Activated CD4-positive, alpha-beta T cell treated with anti-CD3 and anti-CD28 coated beads, Interleukin-2, amount 10 ng/mL, durations not matched to agents 7 days and 5 days (primary cell): ENCODE measurements around the gene OPCML. TPM values are rescaled to one million over a fixed set of nuclear protein-coding genes. Genes with fewer than 3 reads are reported as not detected.

Experiments
- CTCF ChIA-PET: fragments of 350-600 bp; sonication (Branson Sonifier 250); formaldehyde crosslinking; loops from one replicate; lab custom pipeline; 2021; ENCODE audit warnings: antibody characterized with exemption; lab: Charles Lee
- POLR2A ChIA-PET: fragments of 350-600 bp; sonication (Branson Sonifier 250); formaldehyde crosslinking; loops from one replicate; lab custom pipeline; 2021; ENCODE audit warnings: antibody characterized with exemption; lab: Charles Lee
- DNase-seq: peaks from one replicate; pipeline ENCODE4 v3.0.0-alpha.2; 2020
- H3K27ac Mint-ChIP-seq: one replicate; pipeline ENCODE4 v1.8.0; 2021; ENCODE audit warnings: mild to moderate bottlenecking, moderate library complexity, mixed read lengths
- H3K27me3 Mint-ChIP-seq: one replicate; pipeline ENCODE4 v1.8.0; 2021; ENCODE audit warnings: mixed read lengths
- H3K36me3 Mint-ChIP-seq: one replicate; pipeline ENCODE4 v1.8.0; 2021; ENCODE audit warnings: low read depth, mixed read lengths
- H3K4me1 Mint-ChIP-seq: one replicate; pipeline ENCODE4 v1.8.0; 2021; ENCODE audit warnings: mixed read lengths
- H3K4me3 Mint-ChIP-seq: one replicate; pipeline ENCODE4 v1.8.0; 2021; ENCODE audit warnings: mild to moderate bottlenecking, moderate library complexity, mixed read lengths
- H3K9me3 Mint-ChIP-seq: one replicate; pipeline ENCODE4 v1.8.0; 2021; ENCODE audit warnings: mixed read lengths
- total RNA-seq, 2 experiments: library from RNA; stranded (reverse); gene quantifications; one replicate each; pipeline ENCODE4 v1.2.3, GENCODE V29; 2021

Gene OPCML
- total RNA-seq, 2 experiments from 2014 or later: not detected

GRCh38 chr11:132588366-132588765 is 943.9 kb downstream of the OPCML start:
- Mint-ChIP-seq H3K27me3 (no peaks in the 10 kb centered on the region), H3K4me1 (no peaks in the 10 kb centered on the region), H3K36me3 (no peaks in the 10 kb centered on the region), H3K9me3 (peaks cover 5% of the 10 kb centered on the region), H3K4me3 (no peak overlapping the region), H3K27ac (no peak overlapping the region)
- ChIA-PET POLR2A (no interaction called here), CTCF (no interaction called here)
- DNase-seq: no peak

- no peak for DNase-seq
- no peak overlapping the region for H3K27ac Mint-ChIP-seq
- no peaks in the 10 kb centered on the region for H3K36me3 Mint-ChIP-seq
- ChIA-PET CTCF (no interaction called here), POLR2A (no interaction called here)
- H3K4me3 Mint-ChIP-seq: no peak overlapping the region
- no peaks in the 10 kb centered on the region for H3K27me3 Mint-ChIP-seq
- peaks cover 2% of the 10 kb centered on the region for H3K9me3 Mint-ChIP-seq
- no peaks in the 10 kb centered on the region for H3K4me1 Mint-ChIP-seq
Observed at GRCh38 chr11:132587716-132588115, 944.6 kb downstream of the OPCML start.

- no peak for DNase-seq
- Mint-ChIP-seq H3K27me3 (no peaks in the 10 kb centered on the region), H3K27ac (no peak overlapping the region), H3K36me3 (no peaks in the 10 kb centered on the region), H3K4me3 (no peak overlapping the region), H3K9me3 (peaks cover 2% of the 10 kb centered on the region), H3K4me1 (no peaks in the 10 kb centered on the region)
- ChIA-PET POLR2A (interaction anchor here (0.5 kb wide), 1 partner anchor 298 kb away, joined by 3 read pairs; no protein-coding TSS in a partner anchor), CTCF (no interaction called here)
Observed at GRCh38 chr11:132586801-132587200, 945.5 kb downstream of the OPCML start.

- Mint-ChIP-seq H3K4me1 (no peaks in the 10 kb centered on the region), H3K4me3 (no peak overlapping the region), H3K36me3 (no peaks in the 10 kb centered on the region), H3K27me3 (no peaks in the 10 kb centered on the region), H3K27ac (no peak overlapping the region), H3K9me3 (no peaks in the 10 kb centered on the region)
- ChIA-PET CTCF (no interaction called here), POLR2A (no interaction called here)
- DNase-seq: no peak
Observed at GRCh38 chr11:132579634-132580327, 952.5 kb downstream of the OPCML start.

GRCh38 chr11:132579136-132579535 is 953.2 kb downstream of the OPCML start:
- Mint-ChIP-seq H3K27ac (no peak overlapping the region), H3K4me1 (no peaks in the 10 kb centered on the region), H3K9me3 (no peaks in the 10 kb centered on the region), H3K4me3 (no peak overlapping the region), H3K27me3 (no peaks in the 10 kb centered on the region), H3K36me3 (no peaks in the 10 kb centered on the region)
- POLR2A ChIA-PET: no interaction called here
- DNase-seq: no peak
- CTCF ChIA-PET: no interaction called here

- no peak for DNase-seq
- CTCF ChIA-PET: no interaction called here
- Mint-ChIP-seq H3K36me3 (no peaks in the 10 kb centered on the region), H3K4me3 (no peak overlapping the region), H3K9me3 (no peaks in the 10 kb centered on the region), H3K27ac (no peak overlapping the region), H3K4me1 (no peaks in the 10 kb centered on the region), H3K27me3 (no peaks in the 10 kb centered on the region)
- POLR2A ChIA-PET: no interaction called here
Observed at GRCh38 chr11:132578580-132578979, 953.7 kb downstream of the OPCML start.

- no peak for DNase-seq
- ChIA-PET CTCF (no interaction called here), POLR2A (no interaction called here)
- Mint-ChIP-seq H3K27me3 (no peaks in the 10 kb centered on the region), H3K36me3 (no peaks in the 10 kb centered on the region), H3K9me3 (no peaks in the 10 kb centered on the region), H3K27ac (no peak overlapping the region), H3K4me3 (no peak overlapping the region), H3K4me1 (no peaks in the 10 kb centered on the region)
Observed at GRCh38 chr11:132576706-132577105, 955.6 kb downstream of the OPCML start.

GRCh38 chr11:132564091-132564885 is 968.0 kb downstream of the OPCML start:
- ChIA-PET POLR2A (no interaction called here), CTCF (no interaction called here)
- no peak overlapping the region for H3K27ac Mint-ChIP-seq
- H3K9me3 Mint-ChIP-seq: peaks cover 5% of the 10 kb centered on the region
- H3K4me1 Mint-ChIP-seq: no peaks in the 10 kb centered on the region
- no peaks in the 10 kb centered on the region for H3K36me3 Mint-ChIP-seq
- H3K4me3 Mint-ChIP-seq: no peak overlapping the region
- DNase-seq: no peak
- H3K27me3 Mint-ChIP-seq: no peaks in the 10 kb centered on the region

GRCh38 chr11:132563050-132563449 is 969.3 kb downstream of the OPCML start:
- Mint-ChIP-seq H3K27me3 (no peaks in the 10 kb centered on the region), H3K27ac (no peak overlapping the region), H3K9me3 (peaks cover 3% of the 10 kb centered on the region), H3K4me3 (no peak overlapping the region), H3K4me1 (no peaks in the 10 kb centered on the region), H3K36me3 (no peaks in the 10 kb centered on the region)
- ChIA-PET CTCF (interaction anchor here (0.6 kb wide), 1 partner anchor 281 kb away, joined by 3 read pairs; no protein-coding TSS in a partner anchor), POLR2A (no interaction called here)
- no peak for DNase-seq

GRCh38 chr11:132561937-132562336 is 970.4 kb downstream of the OPCML start:
- ChIA-PET POLR2A (no interaction called here), CTCF (interaction anchor here (0.6 kb wide), 1 partner anchor 10 kb away, joined by 3 read pairs; no protein-coding TSS in a partner anchor)
- no peaks in the 10 kb centered on the region for H3K36me3 Mint-ChIP-seq
- H3K27ac Mint-ChIP-seq: no peak overlapping the region
- no peak overlapping the region for H3K4me3 Mint-ChIP-seq
- no peaks in the 10 kb centered on the region for H3K4me1 Mint-ChIP-seq
- H3K27me3 Mint-ChIP-seq: no peaks in the 10 kb centered on the region
- no peak for DNase-seq
- no peaks in the 10 kb centered on the region for H3K9me3 Mint-ChIP-seq

- H3K27ac Mint-ChIP-seq: no peak overlapping the region
- no peaks in the 10 kb centered on the region for H3K9me3 Mint-ChIP-seq
- H3K4me3 Mint-ChIP-seq: no peak overlapping the region
- no peaks in the 10 kb centered on the region for H3K4me1 Mint-ChIP-seq
- H3K27me3 Mint-ChIP-seq: no peaks in the 10 kb centered on the region
- CTCF ChIA-PET: no interaction called here
- DNase-seq: no peak
- H3K36me3 Mint-ChIP-seq: no peaks in the 10 kb centered on the region
- POLR2A ChIA-PET: no interaction called here
Observed at GRCh38 chr11:132559331-132560036, 972.8 kb downstream of the OPCML start.

GRCh38 chr11:132556316-132556715 is 976.0 kb downstream of the OPCML start:
- no peak overlapping the region for H3K4me3 Mint-ChIP-seq
- no peak overlapping the region for H3K27ac Mint-ChIP-seq

GRCh38 chr11:132555617-132556016 is 976.7 kb downstream of the OPCML start:
- Mint-ChIP-seq H3K36me3 (no peaks in the 10 kb centered on the region), H3K27ac (no peak overlapping the region), H3K9me3 (peaks cover 11% of the 10 kb centered on the region), H3K27me3 (no peaks in the 10 kb centered on the region), H3K4me3 (no peak overlapping the region), H3K4me1 (no peaks in the 10 kb centered on the region)
- DNase-seq: no peak
- CTCF ChIA-PET: no interaction called here
- POLR2A ChIA-PET: no interaction called here

More at GRCh38 chr11:132556316-132556715, 976.0 kb downstream of the OPCML start:
- POLR2A ChIA-PET: no interaction called here
- CTCF ChIA-PET: no interaction called here
- no peaks in the 10 kb centered on the region for H3K27me3 Mint-ChIP-seq
- no peaks in the 10 kb centered on the region for H3K36me3 Mint-ChIP-seq
- H3K4me1 Mint-ChIP-seq: no peaks in the 10 kb centered on the region
- peaks cover 11% of the 10 kb centered on the region for H3K9me3 Mint-ChIP-seq
- no peak for DNase-seq
